ENCODE results near the gene CIRBP.

The CIRBP gene

GRCh38 chr19:1247748-1248138 lies 21.4 kb upstream of the CIRBP start:
- CTCF ChIA-PET, result interaction anchor here (9.7 kb wide), 1 partner anchor 17 kb away, joined by 626 read pairs; the partner anchor contains the start of gene CIRBP
- peak overlapping the region; percentile 76 for H3K4me3 ChIP-seq (ENCODE audit: low read depth, low read length)
- no peak for DNase-seq (ENCODE audit: low read depth, low spot score)
- POLR2A ChIA-PET, result no interaction called here
- no peak for TF ChIP-seq CTCF (IDR thresholded peaks at IDR 0.05; ENCODE audit: insufficient read depth, low read length, missing control alignments)

- TF ChIP-seq CTCF (IDR thresholded peaks at IDR 0.05; ENCODE audit: insufficient read depth, low read length, missing control alignments), result peak; percentile 58
- ChIA-PET POLR2A (interaction anchor here (0.6 to 1.0 kb wide), 6 partner anchors 17 to 216 kb away, joined by 3 to 13 read pairs (median 3); partner anchors contain the start of gene CIRBP), CTCF (no interaction called here)
- no peak for DNase-seq (ENCODE audit: low read depth, low spot score)
- peak within 1 kb of the TSS; percentile 76 for H3K4me3 ChIP-seq (ENCODE audit: low read depth, low read length)
Measured at GRCh38 chr19:1248139-1248785, 20.9 kb upstream of the CIRBP start, which contains the start of gene MIDN. Gene MIDN, plus strand, starts transcription at chr19:1248583. Its CDS starts 1,714 bp downstream, at chr19:1250297.

GRCh38 chr19:1248786-1249297 lies 20.3 kb upstream of the CIRBP start:
- peak; percentile 60 for TF ChIP-seq CTCF (IDR thresholded peaks at IDR 0.05; ENCODE audit: insufficient read depth, low read length, missing control alignments)
- H3K4me3 ChIP-seq (ENCODE audit: low read depth, low read length), result peak overlapping the region; percentile 76
- ChIA-PET CTCF (no interaction called here), POLR2A (interaction anchor here (0.6 to 1.0 kb wide), 7 partner anchors 12 to 217 kb away, joined by 3 to 13 read pairs (median 3); partner anchors contain the start of gene CIRBP)
- DNase-seq (ENCODE audit: low read depth, low spot score), result no peak

- peak overlapping the region; percentile 82 for H3K4me3 ChIP-seq (ENCODE audit: low read depth, low read length)
- no peak for DNase-seq (ENCODE audit: low read depth, low spot score)
- CTCF ChIA-PET, result no interaction called here
- POLR2A ChIA-PET, result interaction anchor here (0.7 to 1.0 kb wide), 6 partner anchors 11 to 23 kb away, joined by 3 to 13 read pairs (median 4); partner anchors contain the start of gene CIRBP
- no peak for TF ChIP-seq CTCF (IDR thresholded peaks at IDR 0.05; ENCODE audit: insufficient read depth, low read length, missing control alignments)
Measured at GRCh38 chr19:1249298-1249989, 19.7 kb upstream of the CIRBP start.

- no peak for DNase-seq (ENCODE audit: low read depth, low spot score)
- POLR2A ChIA-PET, result interaction anchor here (0.7 to 1.0 kb wide), 2 partner anchors 15 to 16 kb away, joined by 3 to 6 read pairs; no protein-coding TSS in a partner anchor
- no peak for TF ChIP-seq CTCF (IDR thresholded peaks at IDR 0.05; ENCODE audit: insufficient read depth, low read length, missing control alignments)
- CTCF ChIA-PET, result interaction anchor here (0.7 kb wide), 1 partner anchor 14 kb away, joined by 3 read pairs; no protein-coding TSS in a partner anchor
- H3K4me3 ChIP-seq (ENCODE audit: low read depth, low read length), result peak overlapping the region; percentile 82
Measured at GRCh38 chr19:1249990-1250436, 19.1 kb upstream of the CIRBP start.
